Midbrain (tissue), 1 donor: ENCODE measurements around the gene HMCN2.
"Not testable (repeated sequence)": the region's sequence is repeated elsewhere in the genome, so short reads cannot be mapped to it uniquely, and the experiment has no call there.

ENCODE experiments used
- DNase-seq: peaks from one replicate; lab custom pipeline; 2025; lab: John Stamatoyannopoulos, UW

Gene HMCN2

GRCh38 chr9:130391866-130392265 is 126.3 kb downstream of the HMCN2 start:
- DNase-seq, result no peak

- DNase-seq, result no peak
Measured at GRCh38 chr9:130393681-130394071, 128.1 kb downstream of the HMCN2 start.

DNA sequence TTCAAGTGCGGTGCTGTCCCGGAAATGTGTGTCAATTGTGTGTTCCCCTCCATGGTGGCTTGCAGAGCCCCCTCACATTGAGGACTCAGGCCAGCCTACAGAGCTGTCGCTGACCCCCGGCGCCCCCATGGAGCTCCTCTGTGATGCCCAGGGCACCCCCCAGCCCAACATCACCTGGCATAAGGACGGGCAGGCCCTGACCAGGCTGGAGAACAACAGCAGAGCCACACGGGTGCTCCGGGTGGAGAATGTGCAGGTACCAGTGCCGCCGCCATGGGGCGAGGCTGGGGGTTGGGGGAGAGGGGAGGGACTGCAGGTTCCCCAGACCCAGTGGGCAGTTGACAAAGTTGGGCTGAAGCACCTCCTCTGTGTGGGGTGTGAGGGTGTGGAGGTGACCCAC is 128.8 kb downstream of the HMCN2 start:
- no peak for DNase-seq

DNA sequence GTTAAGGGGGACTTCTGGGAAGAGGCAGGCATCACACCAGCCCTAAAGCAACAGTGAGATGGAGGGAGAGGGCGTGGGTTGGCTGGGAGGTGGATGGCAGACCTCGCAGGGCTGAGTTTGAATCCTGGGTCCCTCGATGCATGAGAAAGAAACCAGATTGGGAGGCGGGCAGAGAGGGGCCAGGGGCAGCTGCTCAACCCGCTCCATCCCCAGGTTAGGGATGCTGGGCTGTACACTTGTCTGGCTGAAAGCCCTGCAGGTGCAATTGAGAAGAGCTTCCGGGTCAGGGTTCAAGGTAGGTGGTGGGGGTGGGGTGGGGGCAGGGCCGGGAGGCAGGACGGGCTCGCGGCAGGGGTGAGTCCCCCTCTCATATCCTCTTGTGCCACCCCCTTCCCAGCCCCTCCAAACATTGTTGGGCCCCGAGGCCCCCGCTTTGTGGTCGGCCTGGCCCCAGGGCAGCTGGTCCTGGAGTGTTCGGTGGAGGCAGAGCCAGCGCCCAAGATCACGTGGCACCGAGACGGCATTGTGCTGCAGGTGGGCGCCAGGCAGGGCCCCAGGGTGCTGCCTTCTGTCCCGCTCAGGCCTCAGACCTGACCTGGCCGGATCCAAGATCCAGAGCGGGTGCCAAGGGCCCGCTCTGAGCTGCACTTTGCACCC is 129.4 kb downstream of the HMCN2 start:
- DNase-seq, result no peak

DNA sequence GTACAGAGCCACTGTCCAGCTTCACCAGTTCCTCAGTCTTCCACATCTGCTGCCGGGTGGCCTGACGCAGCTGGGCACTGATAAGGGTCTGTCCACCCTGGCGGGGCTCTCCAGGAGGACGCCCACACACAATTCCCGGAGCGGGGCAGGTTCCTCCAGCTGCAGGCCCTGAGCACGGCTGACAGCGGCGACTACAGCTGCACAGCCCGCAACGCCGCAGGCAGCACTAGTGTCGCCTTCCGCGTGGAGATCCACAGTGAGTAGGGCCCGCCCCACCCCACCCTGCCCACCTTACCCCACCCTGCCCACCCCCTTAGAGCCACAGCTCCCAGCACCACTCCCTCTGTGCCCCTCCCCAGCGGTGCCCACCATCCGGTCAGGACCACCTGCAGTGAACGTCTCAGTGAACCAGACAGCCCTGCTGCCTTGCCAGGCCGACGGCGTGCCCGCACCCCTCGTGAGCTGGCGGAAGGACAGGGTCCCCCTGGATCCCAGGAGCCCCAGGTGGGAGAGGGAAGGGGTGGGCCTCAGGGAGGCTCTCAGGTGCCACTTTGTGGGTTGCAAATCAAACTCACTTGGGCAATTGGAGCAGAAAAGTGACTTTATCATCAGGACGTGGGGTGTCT is 130.4 kb downstream of the HMCN2 start:
- no peak for DNase-seq

- DNase-seq, result no peak
Measured at GRCh38 chr9:130396581-130396980, 131.0 kb downstream of the HMCN2 start.

- no peak for DNase-seq
Measured at GRCh38 chr9:130398487-130399240, 133.1 kb downstream of the HMCN2 start.

DNA sequence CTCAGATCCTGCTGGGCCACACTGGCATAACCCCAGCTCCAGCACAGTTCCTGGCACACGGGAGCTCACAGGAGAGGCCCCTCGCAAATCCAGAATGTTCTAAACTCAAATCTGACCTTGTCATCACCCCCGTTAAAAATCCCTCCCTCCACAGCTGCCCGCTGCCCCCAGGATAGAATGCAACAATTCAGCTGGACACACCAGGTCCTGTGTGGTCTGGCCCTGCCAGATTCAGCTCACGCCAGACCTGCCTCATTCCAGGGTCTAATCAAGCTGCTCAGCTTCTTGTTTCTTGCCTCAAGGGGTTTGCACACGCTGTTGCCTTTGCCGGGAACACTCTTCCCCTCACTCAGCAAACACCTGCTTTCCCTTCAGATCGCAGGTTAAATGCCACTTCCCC is 134.2 kb downstream of the HMCN2 start:
- DNase-seq, result no peak

DNA sequence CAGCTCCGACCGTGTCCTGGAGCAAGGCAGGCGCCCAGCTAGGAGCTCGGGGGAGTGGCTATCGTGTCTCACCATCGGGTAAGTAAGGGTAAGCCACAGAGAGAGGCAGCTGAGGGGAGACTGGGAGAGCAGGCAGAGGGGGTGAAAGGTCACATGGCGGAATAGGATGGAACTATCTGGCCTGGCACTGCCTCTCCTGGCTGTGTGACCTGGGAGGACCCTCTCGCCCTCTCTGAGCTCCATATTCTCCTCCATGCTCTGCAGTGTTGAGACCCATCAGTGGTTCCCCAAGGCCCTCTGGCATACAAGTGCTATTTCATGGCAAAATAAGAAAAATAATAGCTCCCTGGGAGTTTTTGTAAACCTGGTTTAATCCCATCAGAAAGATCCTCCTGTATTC is 135.3 kb downstream of the HMCN2 start:
- no peak for DNase-seq

GRCh38 chr9:130401742-130402141 is 136.2 kb downstream of the HMCN2 start:
- DNase-seq, result not testable (repeated sequence)

DNA sequence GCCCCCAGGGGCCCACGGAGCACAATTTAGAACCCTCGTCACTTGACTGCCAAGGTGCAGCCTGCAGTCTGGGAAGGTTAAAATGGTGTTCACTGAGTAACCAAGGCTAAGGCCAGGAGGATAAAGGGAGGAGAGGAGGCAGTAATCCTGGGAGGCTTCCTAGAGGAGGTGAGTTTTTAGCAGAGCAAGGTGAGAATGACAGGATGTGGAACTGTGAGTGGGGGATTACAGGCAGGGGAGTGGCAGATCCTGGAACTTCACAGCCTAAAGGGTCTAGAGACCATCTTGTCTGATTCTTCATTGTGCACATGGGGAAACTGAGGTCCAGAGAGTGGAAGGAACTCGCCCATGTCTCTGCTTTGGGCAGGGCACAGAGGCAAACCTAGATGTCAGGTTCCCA is 136.7 kb downstream of the HMCN2 start:
- no peak for DNase-seq

- no peak for DNase-seq
Measured at GRCh38 chr9:130402645-130403440, 137.3 kb downstream of the HMCN2 start.

GRCh38 chr9:130405657-130406257 is 140.2 kb downstream of the HMCN2 start:
- no peak for DNase-seq

DNA sequence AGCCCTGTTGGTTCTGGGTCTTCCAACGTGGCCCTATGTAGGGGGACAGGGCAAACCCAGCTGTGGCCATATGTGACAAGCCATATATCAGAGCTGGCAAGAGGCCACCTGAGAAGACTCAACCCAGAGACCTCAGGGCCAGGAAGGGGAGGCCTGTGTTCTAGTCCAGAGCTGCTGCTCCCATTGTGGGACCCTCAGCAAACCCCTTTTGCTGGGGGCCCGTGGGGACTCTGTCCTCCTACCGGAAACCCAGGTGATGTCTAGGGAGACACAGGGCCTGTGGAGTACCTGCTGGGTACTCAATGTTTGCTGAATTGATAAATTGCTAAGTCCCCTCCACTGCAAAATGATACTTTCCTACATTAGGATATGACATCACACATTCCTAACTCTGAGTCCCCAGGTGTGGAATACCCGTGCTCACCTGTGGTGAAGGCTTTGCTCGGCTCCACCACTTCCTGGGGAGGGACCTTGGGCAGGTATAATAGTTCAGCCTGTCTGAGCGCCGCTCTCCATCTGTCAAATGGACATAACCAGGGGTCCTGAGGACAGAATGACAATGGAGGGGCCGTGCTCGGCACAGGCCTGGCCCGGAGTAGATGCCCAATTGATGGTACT is 140.8 kb downstream of the HMCN2 start:
- DNase-seq, result no peak

GRCh38 chr9:130407916-130408663 is 142.5 kb downstream of the HMCN2 start:
- DNase-seq, result no peak

- DNase-seq, result no peak
Measured at GRCh38 chr9:130408669-130409068, 143.1 kb downstream of the HMCN2 start.

DNA sequence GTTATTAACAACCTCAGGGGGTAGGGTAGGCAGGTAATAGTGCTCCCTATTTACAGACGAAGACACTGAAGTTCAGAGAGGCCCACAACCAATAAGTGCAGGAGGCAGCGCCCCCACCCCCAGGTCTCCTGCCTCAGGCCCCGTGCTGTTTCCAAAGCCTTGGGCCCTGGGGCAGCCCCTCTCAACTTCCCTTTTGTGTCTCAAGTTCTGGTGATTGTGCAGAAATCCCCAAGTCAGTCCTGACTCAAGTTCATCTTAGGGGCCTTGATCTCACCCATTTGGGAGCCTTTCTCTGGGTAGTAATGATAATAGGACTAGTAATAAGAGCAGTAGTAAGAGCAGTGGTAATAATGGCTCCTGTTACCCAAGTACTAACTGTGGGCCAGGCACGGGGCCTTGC is 143.7 kb downstream of the HMCN2 start:
- DNase-seq, result no peak

DNA sequence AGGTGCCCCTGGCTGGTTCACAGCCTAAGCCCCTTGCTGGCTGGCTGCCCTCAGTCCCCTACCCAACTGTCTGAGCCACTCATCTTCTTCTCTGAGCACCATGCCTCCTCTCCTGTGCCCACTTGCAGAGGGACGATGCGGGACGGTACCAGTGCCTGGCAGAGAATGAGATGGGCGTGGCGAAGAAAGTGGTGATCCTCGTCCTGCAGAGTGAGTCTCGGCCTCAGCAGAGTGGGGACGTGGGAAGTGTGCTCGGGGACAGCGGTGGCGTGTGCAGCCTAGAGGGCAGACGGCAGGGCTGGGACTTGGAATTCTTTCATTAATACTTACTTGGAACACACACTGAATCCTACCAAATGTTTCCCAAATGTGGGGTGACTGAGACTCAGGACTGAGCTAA is 144.9 kb downstream of the HMCN2 start:
- no peak for DNase-seq

DNA sequence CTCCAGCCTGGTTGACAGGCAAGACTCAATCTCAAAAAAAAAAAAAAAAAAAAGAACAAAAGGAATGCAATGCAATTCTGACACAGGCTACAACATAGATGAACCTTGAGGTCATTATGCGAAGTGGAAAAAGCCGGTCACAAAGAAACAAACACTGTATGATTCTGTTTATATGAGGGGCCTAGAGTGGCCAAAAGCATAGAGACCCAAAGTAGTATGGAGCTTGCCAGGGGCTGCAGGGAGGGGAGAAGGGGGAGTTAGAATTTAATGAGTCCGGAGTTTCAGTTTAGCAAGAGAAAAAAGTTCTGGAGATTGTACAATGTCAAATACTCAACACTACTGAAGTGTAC is 146.0 kb downstream of the HMCN2 start:
- DNase-seq, result no peak

GRCh38 chr9:130414081-130414731 is 148.6 kb downstream of the HMCN2 start:
- no peak for DNase-seq
